ENCODE measurements around the gene AKAP13.
"Not testable (repeated sequence)": the region's sequence is repeated elsewhere in the genome, so short reads cannot be mapped to it uniquely, and the experiment has no call there.

AKAP13 gene

DNA sequence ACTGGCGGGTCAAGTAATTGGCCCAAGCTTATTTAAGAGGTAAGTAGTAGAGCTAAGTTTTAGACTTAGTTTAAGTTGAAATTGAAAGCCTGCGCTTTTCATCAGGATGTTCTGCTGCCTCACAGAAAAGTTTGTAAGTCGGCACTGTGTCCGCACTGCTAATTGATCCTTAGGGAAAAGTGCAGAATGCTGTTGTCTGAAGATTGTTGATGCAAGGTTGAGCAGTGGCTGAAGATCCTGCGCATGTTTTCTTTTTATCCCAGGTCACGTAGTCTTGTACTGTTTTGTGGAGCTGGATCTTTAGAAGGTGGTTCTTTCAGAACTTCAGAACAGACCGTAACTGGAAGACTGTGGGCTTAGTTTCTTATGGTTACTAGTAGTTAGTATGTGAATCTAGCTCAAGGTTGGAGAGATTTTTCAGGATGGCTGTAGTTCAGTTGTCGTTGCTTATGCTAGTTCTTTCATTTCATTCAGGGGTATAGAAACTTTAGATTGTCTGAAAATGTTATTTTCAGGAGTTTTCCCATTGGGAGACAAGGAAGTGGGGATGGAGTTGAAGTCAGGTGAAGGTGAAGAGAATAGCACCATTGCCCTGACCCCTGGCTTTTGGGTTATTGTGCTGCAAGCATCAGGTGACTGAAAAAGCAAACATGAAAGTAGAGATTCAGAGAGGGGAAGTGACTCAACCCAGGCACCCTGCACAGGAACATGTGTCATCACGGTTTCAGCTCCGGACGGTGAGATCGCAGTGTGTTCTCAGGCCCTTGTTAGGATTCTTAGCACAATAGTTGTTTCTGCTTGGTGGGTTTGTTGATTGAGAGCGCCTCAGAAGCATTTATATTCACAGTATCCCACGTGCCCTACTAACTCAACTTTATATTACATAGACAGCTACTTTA lies 32.8 kb downstream of the AKAP13 start:
- peak in 1 of 2 donors; percentile 5 for DNase-seq

DNA sequence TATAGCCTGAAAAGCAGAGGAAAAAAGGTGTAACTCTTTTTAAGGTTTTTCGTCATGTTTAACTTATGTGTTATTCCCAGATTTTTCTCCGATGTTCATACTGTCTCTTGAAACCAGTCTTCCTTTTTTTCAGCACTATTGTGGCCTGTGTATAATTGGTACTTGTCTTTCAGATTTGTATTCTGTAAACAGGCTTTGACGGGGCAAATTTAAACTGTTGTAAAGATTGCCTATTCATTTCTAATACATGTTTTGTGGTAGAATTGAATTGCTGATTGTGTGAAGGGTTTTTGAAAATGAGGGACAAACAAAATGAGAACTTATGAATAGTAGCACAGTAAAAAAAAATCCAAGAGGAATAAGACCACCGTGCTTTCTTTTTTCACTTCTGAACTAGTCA lies 33.6 kb downstream of the AKAP13 start:
- no peak for DNase-seq

DNA sequence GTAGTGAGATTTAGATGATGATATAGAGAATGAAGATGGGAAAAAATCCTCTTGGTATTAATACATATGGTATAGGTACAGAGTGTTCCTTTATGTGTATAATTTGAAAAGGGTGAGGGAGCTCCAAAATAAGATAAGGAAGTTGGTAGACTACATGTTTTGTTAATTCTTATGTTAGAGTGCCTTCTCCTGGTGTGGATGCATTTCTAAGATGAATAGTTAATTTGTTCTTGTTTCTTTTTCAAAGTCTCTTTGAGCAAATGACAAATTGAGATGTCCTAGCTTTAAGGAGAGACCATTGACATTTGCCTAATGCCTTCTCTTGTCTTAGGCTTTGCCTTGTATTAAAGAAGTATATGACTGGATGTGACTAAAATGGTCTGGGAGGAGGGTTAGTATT lies 34.1 kb downstream of the AKAP13 start:
- DNase-seq = peak in 1 of 2 donors; percentile 35

DNA sequence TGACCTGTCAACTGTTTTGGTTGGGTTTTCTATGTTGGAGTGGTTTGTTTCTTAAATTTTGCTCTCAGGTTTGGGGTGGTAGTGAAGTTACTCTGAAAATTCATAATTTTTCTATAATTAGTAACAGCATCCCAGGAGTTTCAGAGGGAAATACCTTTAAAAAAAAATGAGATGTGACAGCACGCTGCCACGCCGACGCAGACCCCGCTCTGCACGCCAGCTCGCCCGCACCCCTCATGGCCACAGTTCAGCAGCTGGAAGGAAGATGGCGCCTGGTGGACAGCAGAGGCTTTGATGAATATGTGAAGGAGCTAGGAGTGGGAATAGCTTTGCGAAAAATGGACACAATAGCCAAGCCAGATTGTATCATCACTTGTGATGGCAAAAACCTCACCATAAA lies 34.6 kb downstream of the AKAP13 start:
- DNase-seq = no peak

DNA sequence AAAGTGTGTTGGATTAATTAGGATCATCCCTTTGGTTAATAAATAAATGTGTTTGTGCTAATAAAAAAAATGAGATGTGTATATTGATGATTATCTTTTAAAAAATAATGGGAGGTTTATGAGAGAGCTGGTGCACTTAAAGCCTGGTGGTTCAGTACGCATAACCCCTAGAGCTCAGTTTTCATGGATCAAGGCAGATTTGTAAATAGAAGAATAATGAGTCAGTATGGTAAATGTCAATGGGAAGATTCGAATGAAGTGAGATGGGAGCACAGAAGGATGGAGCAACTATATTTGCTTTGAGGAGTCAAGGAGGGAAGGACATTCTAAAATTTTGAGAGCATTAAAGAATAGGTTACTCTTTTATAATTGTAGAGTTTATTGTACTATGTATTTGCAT lies 35.4 kb downstream of the AKAP13 start:
- DNase-seq = no peak

DNA sequence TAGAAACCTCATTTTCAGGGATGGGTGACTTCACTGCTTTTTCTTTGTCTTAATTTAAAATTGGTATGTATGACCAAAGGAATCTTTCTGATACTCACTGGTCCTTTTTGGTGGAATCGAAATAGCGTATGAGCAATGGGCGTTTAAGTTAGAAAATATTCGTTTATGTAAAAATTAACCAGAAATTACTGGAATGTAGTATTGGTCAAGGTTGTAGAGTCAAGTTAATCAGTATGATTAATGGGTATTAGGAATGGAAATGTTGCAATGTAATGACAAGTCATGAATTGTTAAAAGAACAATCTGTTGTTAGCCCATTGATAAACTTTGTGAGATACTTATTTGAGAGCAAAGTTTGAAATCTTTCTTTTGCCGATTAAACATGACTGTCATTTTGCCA lies 36.9 kb downstream of the AKAP13 start:
- DNase-seq = no peak

DNA sequence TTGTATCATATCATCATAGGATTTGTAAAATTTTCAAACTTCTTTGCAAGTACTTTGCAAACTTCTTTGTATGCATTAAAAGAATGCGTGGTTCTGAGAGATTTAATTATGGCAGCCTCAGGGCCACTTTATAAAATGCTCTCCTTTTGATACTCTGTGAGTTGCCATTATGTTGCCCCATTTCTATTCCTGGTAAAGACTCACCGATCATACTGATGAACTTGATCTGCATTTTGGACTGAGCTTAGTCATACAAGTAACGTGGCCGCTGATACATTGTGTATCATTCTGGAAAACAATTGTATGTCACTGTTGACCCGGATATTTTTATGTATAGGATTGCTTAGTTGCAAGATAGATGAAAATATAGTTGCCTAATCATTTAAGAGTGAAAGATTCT lies 38.8 kb downstream of the AKAP13 start:
- no peak for DNase-seq

DNA sequence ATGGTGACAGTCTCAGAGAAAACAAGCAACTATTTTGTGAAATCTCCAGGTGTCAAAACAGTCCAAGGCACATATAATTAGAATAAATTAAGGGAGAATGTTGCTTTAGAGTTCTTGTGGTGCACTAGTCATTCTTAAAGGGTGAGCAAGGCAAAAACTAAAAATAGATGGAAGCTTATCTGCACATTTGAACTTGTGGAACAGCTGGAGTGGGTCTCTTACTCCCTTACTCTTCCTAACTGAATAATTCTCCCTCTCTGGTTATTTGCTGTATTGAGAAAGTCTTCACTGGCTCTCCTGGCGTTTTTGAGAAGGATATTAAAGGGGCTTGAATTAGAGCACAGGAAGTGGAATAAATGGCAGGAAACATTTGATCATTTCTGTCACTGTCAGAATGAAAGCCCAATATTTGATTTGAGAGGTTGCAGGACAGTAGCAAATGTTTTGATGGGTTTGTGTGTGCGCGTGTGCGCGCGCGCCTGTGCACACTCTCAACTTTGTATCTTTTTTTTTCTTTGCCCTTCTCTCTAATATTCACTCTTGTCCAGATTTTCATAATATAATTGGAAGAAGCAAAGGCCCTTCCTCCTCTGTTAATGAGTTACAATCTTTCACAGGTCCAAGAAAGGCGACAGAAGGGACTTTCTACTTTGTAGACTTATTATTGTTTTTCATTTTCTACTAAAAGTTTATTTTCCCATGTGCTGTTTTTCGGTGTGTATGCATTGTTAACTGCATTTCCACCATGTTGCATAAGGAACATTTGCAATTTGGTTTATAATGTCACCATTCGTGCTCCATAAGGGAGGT lies 40.9 kb downstream of the AKAP13 start:
- DNase-seq = no peak

DNA sequence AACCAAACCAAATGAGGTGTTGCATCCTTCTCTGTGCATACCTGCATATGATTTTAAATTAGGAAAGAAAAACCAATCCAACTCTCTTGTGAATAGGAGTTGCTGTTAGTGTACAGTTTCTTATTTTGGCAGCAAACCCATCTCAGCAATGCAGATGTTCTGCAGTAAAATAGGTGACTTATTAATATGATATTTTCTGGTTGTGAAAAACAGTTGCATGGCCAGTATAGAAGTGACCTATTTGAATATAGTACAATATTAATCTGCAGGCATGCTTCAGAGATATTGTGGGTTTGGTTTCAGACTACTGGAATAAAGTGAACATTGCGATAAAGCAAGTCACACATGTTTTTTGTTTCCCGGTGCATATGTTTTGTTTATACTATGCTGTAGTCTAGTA lies 42.2 kb downstream of the AKAP13 start:
- no peak for DNase-seq

DNA sequence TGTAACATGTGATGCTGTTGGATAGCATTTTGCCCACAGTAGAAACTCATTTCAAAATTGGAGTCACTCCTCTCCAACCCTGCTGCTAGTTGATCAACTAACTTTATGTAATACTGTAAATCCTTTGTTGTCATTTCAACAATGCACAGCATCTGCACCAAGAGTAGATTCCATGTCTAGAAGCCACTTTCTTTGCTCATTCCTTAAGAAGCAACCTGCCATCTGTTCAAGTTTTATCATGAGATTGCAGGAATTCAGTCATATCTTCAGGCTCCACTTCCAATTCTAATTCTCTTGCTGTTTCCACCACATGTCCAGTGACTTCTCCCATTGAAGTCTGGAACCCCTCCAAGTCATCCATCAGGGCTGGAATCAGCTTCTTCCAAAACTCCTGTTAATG lies 42.9 kb downstream of the AKAP13 start:
- DNase-seq = no peak

DNA sequence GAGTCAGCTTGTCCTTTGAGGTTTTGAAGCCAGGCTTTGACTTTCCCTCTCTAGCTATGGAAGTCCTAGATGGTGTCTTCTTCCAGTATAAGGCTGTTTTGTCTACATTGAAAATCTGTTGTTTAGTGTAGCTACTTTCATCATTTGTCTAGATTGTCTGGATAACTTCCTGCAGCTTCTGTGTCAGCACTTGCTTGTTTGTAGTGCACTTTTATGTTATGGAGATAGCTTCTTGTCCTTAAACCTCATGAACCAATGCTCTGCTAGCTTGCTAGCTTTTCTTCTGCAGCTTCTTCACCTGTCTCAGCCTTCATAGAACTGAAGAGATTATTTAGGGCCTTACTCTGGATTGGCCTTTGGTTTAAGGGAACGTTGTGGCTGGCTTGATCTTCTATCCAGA lies 43.8 kb downstream of the AKAP13 start:
- no peak for DNase-seq

DNA sequence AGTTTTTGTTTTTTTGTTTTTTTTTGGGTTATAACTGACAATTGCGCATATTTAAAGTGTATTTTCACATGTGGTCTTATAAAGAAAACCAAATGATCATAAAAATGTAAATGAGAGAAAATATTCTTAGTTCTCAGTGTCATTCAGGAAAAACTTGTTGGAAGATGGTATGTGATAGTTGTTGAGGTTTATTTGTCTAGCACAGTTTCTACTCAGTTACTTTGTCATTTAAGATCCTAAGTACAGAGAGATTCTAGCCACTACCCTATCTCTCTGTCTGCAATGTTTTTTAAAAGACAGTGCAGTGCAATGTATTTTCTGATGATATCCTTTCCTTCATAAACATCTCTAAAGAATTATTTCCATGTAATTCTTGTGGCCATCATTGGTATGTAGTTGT lies 46.1 kb downstream of the AKAP13 start:
- DNase-seq = no peak

DNA sequence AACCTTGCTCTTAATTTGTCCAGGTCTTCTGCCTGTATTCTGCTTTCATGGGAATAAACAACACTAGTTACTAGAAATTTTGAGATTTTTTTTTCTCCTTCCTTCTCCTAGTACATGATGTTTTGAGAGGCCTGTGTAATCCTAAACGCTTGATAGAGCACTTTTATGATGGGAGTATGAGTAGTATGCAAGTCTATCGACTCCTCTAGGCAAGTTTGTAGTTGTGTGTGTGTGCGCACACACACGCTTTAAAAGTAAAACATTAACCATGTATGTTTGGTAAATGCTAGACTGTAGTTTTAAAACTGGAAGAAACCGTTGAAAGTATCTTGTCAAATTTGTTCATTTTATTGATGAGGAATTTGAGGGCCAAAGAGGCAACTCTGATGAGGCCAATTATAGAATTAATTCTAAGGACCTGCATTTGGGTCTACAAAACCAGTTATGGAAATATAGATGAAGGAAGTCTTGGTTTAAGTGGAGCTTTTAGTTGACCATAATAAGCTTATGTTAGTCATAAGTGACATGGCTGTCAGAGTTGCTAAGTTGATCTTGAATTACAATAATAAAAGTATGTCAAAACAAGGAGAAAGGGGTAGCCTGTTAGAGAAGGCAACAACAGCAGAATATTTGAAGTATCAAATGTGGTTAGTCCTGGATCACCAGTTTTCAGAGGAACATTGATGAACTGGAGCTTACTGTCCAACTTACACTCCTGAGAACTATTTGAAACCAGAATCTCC lies 47.1 kb downstream of the AKAP13 start:
- DNase-seq = no peak

DNA sequence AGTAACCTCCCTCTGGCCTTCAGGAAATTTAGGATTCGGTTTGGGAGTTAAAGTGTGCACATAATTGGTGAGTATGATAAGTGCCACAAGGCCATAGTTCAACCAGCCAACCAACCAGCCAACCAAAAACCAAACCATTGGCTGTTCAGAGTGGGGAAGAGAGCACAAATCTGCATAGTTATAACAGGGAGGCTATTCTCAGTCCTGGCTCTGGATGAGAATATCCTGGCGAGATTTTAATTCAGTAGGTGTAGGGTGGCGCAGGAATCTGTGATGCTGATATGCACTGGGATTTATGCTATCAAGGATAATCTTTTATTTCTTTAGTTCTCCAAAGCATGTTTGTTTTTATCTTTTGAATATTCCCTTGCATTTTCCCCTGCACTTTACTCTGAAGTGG lies 49.1 kb downstream of the AKAP13 start:
- DNase-seq = no peak

DNA sequence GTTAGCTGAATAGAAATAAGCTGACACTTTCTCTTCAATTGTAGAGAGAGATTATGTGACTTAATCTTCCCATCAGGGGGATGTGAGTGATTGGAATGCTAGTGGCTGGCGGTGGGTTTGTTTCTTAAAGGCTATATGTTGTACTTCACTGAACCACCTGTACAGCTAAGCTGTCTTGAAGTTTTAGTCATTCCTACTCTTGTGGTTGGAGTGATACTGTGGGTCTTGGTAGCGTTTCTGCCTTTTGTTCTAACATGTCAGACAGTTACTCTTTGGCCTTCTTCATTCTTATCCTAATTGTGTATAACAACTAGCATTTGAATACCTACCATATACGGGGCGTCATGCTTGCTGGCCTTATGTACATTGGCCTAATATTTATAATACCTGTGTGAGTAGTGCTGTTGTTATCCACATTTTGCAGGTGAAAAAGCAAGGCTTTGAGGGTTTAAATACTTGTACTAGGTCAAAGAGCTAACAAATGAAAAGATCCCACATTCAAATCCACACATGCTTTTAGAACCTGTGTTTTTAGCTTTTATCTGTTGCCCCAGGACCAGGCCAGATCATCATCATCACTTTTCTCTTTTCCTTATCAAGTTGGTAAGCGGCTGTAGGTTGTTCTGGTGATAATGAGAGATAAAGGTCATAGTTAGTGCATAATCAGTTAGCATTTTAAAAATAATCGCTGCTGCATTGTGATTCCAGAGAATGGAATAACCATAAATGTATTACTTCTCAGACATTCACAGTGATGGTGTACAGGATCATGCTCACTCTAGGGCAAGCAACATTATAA lies 50.2 kb downstream of the AKAP13 start:
- DNase-seq = no peak

DNA sequence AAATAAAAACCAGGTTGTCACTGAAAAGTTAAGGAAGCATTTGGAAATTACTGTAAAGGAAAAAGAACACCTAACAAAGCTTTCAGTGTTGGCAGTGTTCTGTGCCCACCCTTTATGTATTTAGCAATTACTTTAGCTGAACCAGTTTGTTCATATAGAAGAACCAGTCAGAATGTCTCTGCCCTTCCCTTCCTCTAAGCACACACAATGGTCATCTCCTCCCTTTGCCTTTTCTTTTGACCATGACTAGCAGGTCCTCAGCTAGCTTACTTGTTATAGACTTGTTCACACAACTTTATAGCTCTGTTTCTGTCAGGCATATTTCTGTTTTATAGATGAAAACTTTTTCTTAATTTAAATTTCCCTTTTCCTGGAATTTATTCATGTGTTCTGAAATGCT lies 59.6 kb downstream of the AKAP13 start:
- DNase-seq = no peak

DNA sequence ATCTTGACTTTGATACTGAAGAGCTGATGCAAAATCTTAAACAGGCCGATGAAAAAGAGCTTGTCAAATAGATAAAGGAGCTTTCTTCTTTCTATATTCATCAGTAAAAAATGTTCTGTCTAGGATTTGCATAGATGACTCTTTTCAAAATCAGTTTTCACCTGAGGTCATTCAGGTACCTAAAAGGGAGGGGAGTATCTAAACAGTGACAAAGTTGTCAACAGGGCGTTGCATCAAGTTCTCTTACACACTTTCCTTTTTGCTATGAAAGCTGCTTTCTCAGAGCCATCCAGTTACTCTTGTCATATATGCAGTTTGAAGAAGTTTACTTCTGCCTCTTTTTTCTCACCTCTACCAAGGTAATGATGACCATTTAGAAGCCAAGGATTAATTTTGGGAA lies 60.0 kb downstream of the AKAP13 start:
- DNase-seq = no peak

DNA sequence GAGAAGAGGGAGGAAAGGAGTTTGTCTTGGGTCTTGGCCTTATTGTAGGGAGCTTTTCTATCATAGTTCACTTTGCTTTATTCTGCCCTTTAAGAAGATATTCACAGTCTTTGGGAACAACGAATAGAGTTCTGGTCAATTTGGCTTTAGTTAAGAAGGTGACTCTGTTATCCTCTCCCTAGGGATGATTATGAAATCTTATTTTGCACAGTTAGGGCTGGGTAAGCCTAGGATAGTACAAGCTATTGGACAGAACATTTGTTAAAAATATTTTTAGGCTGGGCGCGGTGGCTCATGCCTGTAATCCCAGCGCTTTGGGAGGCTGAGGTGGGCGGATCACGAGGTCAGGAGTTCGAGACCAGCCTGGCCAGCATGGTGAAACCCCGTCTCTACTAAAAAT lies 61.5 kb downstream of the AKAP13 start:
- DNase-seq = not testable (repeated sequence)

DNA sequence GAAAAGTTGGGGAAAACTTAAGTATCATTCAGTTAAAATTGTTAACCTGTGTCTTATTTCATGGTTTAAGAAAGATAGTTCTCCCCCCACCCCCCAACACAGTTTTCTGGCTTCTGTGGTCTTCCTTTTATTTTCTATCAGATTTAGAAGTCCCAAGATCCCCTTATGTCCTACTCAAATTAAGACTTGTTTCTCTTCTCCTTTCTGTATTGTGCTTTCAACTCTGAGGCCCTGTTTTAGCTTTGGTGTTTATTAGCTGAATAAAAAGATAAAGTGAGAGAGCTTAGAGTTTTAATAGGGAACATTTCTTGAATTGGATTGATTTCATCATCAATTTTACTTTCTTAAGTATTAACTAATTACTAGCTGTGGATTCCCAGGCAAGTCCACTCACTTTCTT lies 62.6 kb downstream of the AKAP13 start:
- DNase-seq = no peak

DNA sequence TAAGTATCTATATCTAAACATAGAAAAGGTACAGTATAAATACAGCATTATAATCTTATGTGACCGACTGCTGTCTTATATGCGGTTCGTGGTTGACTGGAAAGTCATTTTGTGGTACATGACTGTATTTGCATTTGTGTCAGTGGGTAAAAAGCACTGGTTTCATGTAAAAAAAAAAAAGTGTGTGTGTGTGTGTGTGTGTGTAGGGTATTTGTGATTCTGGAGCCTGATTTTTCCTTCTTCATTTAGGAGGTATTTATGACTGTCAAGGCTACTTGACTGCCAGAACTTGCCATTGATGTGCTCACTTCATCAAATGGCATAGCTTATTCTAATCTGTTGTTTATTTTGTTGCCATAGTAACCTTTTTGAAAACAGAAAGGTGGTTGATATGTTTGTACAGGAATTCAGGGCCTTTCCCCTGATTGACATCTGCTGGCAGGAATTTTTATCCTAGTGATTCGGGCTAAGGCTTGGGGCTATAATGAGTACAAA lies 63.2 kb downstream of the AKAP13 start:
- DNase-seq = no peak

DNA sequence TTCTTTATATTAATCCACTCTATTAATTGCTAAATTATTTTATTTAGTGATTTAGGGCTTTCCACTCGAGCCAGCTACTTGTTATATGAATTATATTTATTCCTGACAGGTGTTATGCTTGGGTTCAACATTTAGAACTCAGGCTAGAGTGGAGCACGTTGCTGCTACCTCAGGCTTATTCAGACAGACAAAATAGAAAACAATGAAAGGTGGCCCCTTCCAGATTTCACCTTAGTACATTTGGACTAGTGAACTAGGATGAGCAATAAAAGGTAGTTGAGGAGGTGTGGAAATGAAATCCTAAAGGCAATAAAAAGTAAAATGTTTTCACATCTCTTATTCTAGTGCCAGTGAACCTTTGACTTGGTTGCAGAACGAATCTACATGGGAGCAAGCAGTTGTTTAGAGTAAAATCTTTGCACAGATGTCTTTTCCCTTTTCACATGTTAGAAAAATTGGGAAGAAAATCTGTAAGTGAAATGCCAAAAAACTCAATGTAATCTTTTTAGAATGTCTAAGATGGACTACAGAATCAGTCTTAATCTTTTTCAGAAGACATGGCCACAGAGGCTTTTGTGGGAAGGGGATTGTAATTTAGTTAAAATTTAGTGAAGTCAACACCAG lies 63.8 kb downstream of the AKAP13 start:
- no peak for DNase-seq

DNA sequence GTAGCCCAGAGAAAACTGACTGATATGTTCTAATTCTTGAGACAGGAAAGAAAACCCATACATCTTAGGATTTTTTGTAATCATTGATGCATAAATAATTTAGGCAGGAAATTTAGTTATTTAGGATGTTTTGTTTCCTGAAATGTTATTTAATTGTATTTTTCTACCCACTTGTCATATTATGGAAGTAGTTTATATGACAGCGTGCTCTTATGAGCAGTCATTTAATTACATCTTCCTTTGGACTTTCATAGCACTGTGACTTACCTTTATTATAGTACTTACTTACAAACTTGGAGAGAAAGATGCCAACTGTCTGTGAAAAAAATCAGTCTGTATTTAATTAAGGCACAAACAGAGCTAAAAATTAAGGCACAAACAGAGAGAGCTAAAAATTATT lies 65.0 kb downstream of the AKAP13 start:
- no peak for DNase-seq
